Prostate gland (tissue), 2 donors: Measurements from ENCODE around the gene RFX6.

ENCODE experiments used
- POLR2A ChIP-seq: fragments of 450-650 bp; IDR thresholded peaks from one replicate; pipeline ENCODE4 v1.6.1; 2016; ENCODE audit warnings: antibody characterized with exemption, mild to moderate bottlenecking
- POLR2AphosphoS5 ChIP-seq: sonication (generic); formaldehyde crosslinking; IDR thresholded peaks from one replicate; pipeline ENCODE4 v1.6.1; 2017; ENCODE audit warnings: antibody characterized with exemption
- TF ChIP-seq, protein P1 (sequence below), 4 experiments: fragments of 200-600 bp in 2 of 4; fragments of 450-650 bp in 2 of 4; sonication (generic) in 2 of 4; IDR thresholded peaks; 1 replicate in 3 of 4; 2 replicates in 1 of 4; pipeline ENCODE4 v1.5.1; 2016 to 2019; ENCODE audit warnings: antibody characterized with exemption in 4 of 4, mild to moderate bottlenecking in 2 of 4, moderate library complexity in 2 of 4

DNA sequence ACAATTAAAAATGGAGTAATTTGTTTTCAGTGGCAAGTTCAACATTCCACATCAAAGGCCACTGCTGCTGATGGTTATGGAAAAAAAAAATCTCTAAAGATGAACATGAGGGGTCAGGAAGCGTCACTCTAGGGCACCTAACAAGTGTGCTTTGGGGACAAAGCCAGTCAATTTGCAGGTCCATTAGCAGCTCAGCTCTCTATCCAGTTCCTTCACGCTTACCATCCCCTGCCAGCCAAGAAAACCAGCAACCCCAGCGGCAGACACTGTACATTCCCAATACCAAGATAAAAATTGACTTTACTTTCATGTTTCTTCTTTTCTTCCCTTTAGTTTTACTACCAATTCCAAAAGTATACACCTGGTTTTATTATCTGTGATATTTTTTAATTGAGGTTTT lies 10.1 kb downstream of the RFX6 start:
- TF ChIP-seq, protein P1, sequence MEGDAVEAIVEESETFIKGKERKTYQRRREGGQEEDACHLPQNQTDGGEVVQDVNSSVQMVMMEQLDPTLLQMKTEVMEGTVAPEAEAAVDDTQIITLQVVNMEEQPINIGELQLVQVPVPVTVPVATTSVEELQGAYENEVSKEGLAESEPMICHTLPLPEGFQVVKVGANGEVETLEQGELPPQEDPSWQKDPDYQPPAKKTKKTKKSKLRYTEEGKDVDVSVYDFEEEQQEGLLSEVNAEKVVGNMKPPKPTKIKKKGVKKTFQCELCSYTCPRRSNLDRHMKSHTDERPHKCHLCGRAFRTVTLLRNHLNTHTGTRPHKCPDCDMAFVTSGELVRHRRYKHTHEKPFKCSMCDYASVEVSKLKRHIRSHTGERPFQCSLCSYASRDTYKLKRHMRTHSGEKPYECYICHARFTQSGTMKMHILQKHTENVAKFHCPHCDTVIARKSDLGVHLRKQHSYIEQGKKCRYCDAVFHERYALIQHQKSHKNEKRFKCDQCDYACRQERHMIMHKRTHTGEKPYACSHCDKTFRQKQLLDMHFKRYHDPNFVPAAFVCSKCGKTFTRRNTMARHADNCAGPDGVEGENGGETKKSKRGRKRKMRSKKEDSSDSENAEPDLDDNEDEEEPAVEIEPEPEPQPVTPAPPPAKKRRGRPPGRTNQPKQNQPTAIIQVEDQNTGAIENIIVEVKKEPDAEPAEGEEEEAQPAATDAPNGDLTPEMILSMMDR (IDR thresholded peaks at IDR 0.05), result no peak
- no peak for TF ChIP-seq POLR2A
- TF ChIP-seq POLR2AphosphoS5, result no peak
